Neural cell (in vitro differentiated cells): ENCODE results near the gene SUPT3H. TPM values are rescaled to one million over a fixed set of nuclear protein-coding genes. Genes with fewer than 3 reads are reported as not detected.

Experiments used
- H2AFZ ChIP-seq: fragments of 200-600, 300-800 bp; sonication (generic), shearing (Covaris generic); 2 replicates; pipeline ENCODE4 v1.6.0; 2014; ENCODE audit warnings: low read depth, mild to moderate bottlenecking, antibody characterized with exemption, low read length, moderate library complexity
- H3F3A ChIP-seq: fragments of 200-600 bp; shearing (Covaris generic); 2 replicates; pipeline ENCODE4 v1.6.1; 2016; ENCODE audit warnings: mild to moderate bottlenecking, moderate library complexity, mixed read lengths, antibody characterized with exemption, low read length; ENCODE audit not compliant: insufficient read depth, poor library complexity, severe bottlenecking
- H3K27ac ChIP-seq: fragments of 200-600, 300-800 bp; sonication (generic), shearing (Covaris generic); 2 replicates; pipeline ENCODE4 v1.5.1; 2014; ENCODE audit warnings: mild to moderate bottlenecking, low read length, moderate library complexity
- H3K27me3 ChIP-seq: fragments of 300-800, 200-600 bp; sonication (generic), shearing (Covaris generic); 2 replicates; pipeline ENCODE4 v1.6.0; 2014; ENCODE audit warnings: mild to moderate bottlenecking, low read depth, low read length, moderate library complexity; ENCODE audit not compliant: insufficient read depth
- H3K36me3 ChIP-seq: fragments of 300-800, 200-600 bp; sonication (generic), shearing (Covaris generic); 2 replicates; pipeline ENCODE4 v1.5.1; 2014; ENCODE audit warnings: mild to moderate bottlenecking, antibody characterized with exemption, low read length, moderate library complexity; ENCODE audit not compliant: insufficient read depth
- H3K4me2 ChIP-seq: fragments of 300-800, 200-600 bp; sonication (generic), shearing (Covaris generic); 2 replicates; pipeline ENCODE4 v1.6.0; 2014; ENCODE audit warnings: mild to moderate bottlenecking, low read length
- H3K4me3 ChIP-seq: fragments of 300-800, 200-600 bp; sonication (generic), shearing (Covaris generic); 2 replicates; pipeline ENCODE4 v1.5.1; 2014; ENCODE audit warnings: mild to moderate bottlenecking, low read length, moderate library complexity
- H3K79me2 ChIP-seq: fragments of 200-600 bp; shearing (Covaris generic); replicated peaks from 2 replicates; pipeline ENCODE4 v1.6.0; 2014; ENCODE audit warnings: mild to moderate bottlenecking, low read length, moderate library complexity; ENCODE audit not compliant: insufficient read depth
- H3K9ac ChIP-seq: fragments of 300-800, 200-600 bp; sonication (generic), shearing (Covaris generic); 2 replicates; pipeline ENCODE4 v1.6.1; 2016; ENCODE audit warnings: mild to moderate bottlenecking, low read length, mixed read lengths
- H3K9me2 ChIP-seq: fragments of 200-600 bp; shearing (Covaris generic); 2 replicates; pipeline ENCODE4 v1.6.1; 2016; ENCODE audit warnings: mild to moderate bottlenecking, low read length, mixed read lengths; ENCODE audit not compliant: insufficient read depth
- H3K9me3 ChIP-seq: fragments of 200-600, 300-800 bp; sonication (generic), shearing (Covaris generic); 2 replicates; pipeline ENCODE4 v1.6.1; 2016; ENCODE audit warnings: mild to moderate bottlenecking, mixed run types, low read length, moderate library complexity, mixed read lengths
- H4K20me1 ChIP-seq: fragments of 200-600 bp; shearing (Covaris generic); 2 replicates; pipeline ENCODE4 v1.6.1; 2016; ENCODE audit warnings: mild to moderate bottlenecking, mixed run types; ENCODE audit not compliant: insufficient read depth
- EP300 ChIP-seq: fragments of 450-650 bp; conservative IDR thresholded peaks from 2 replicates; pipeline ENCODE4 v1.6.1; 2014; ENCODE audit warnings: antibody characterized with exemption, mild to moderate bottlenecking, moderate library complexity; ENCODE audit not compliant: poor library complexity, severe bottlenecking
- EZH2 ChIP-seq: fragments of 200-600, 300-800 bp; shearing (Covaris generic), sonication (generic); IDR thresholded peaks from 2 replicates; pipeline ENCODE4 v1.6.1; 2014; ENCODE audit warnings: antibody characterized with exemption, low read length, borderline replicate concordance, mild to moderate bottlenecking; ENCODE audit not compliant: insufficient read depth, poor library complexity, severe bottlenecking
- MXI1 ChIP-seq: fragments of 450-650 bp; conservative IDR thresholded peaks from 2 replicates; pipeline ENCODE4 v1.6.1; 2014; ENCODE audit warnings: antibody characterized with exemption, mild to moderate bottlenecking; ENCODE audit not compliant: poor library complexity, severe bottlenecking
- POLR2AphosphoS5 ChIP-seq: IDR thresholded peaks from 2 replicates; pipeline ENCODE4 v1.6.1; 2012
- RAD21 ChIP-seq: fragments of 450-650 bp; conservative IDR thresholded peaks from 2 replicates; pipeline ENCODE4 v1.6.1; 2014; ENCODE audit warnings: antibody characterized with exemption, mild to moderate bottlenecking, moderate library complexity
- SMC3 ChIP-seq: fragments of 450-650 bp; conservative IDR thresholded peaks from 2 replicates; pipeline ENCODE4 v1.6.1; 2014; ENCODE audit warnings: antibody characterized with exemption, mild to moderate bottlenecking, moderate library complexity; ENCODE audit not compliant: poor library complexity
- TAF1 ChIP-seq: IDR thresholded peaks from 2 replicates; pipeline ENCODE4 v1.6.1; 2012; ENCODE audit warnings: low read depth
- polyA plus RNA-seq: library from polyadenylated mRNA; depleted of rRNA; stranded (reverse); fragments of >200 nt; gene quantifications from 2 replicates; pipeline ENCODE4 v1.2.3, GENCODE V29; 2014
- TF ChIP-seq, protein P1 (sequence below): IDR thresholded peaks from 2 replicates; pipeline ENCODE4 v1.6.1; 2012; ENCODE audit warnings: borderline replicate concordance
- TF ChIP-seq, protein P2 (sequence below): fragments of 450-650 bp; IDR thresholded peaks from 2 replicates; pipeline ENCODE4 v1.5.1; 2014; ENCODE audit warnings: antibody characterized with exemption, mild to moderate bottlenecking, moderate library complexity; ENCODE audit not compliant: poor library complexity, severe bottlenecking

SUPT3H gene
- polyA plus RNA-seq, 1 donor from 2014 or later: 6.8 TPM

DNA sequence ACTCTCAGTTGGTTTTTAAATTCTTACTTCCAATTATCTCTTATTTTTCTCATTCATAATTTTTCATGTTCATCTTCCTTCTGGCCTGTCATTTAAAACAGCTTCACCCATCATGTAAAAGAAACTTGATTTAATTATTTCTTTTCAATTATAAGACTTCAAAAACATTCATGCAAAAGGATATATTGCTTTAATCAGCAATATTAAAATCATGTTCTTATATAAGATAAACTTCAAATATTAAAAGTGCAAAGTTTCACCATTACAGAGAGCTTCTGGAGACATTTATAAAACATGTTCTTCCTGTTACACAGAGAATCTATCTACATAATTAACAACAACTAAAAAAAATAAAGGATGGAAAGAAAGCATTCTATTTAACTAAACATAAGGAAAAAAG, 446.3 kb downstream of the SUPT3H start:
- Histone ChIP-seq H3F3A (no peaks in the 10 kb centered on the region), H3K4me3 (no peak overlapping the region), H3K4me2 (no peak overlapping the region), H3K9me3 (no peaks in the 10 kb centered on the region), H3K36me3 (no peaks in the 10 kb centered on the region), H4K20me1 (no peaks in the 10 kb centered on the region), H3K27ac (no peak overlapping the region), H2AFZ (no peak overlapping the region), H3K79me2 (no peaks in the 10 kb centered on the region), H3K9me2 (no peaks in the 10 kb centered on the region), H3K27me3 (no peaks in the 10 kb centered on the region), H3K9ac (no peak overlapping the region)
- TF ChIP-seq EZH2: no peak
- TF ChIP-seq, protein P1, sequence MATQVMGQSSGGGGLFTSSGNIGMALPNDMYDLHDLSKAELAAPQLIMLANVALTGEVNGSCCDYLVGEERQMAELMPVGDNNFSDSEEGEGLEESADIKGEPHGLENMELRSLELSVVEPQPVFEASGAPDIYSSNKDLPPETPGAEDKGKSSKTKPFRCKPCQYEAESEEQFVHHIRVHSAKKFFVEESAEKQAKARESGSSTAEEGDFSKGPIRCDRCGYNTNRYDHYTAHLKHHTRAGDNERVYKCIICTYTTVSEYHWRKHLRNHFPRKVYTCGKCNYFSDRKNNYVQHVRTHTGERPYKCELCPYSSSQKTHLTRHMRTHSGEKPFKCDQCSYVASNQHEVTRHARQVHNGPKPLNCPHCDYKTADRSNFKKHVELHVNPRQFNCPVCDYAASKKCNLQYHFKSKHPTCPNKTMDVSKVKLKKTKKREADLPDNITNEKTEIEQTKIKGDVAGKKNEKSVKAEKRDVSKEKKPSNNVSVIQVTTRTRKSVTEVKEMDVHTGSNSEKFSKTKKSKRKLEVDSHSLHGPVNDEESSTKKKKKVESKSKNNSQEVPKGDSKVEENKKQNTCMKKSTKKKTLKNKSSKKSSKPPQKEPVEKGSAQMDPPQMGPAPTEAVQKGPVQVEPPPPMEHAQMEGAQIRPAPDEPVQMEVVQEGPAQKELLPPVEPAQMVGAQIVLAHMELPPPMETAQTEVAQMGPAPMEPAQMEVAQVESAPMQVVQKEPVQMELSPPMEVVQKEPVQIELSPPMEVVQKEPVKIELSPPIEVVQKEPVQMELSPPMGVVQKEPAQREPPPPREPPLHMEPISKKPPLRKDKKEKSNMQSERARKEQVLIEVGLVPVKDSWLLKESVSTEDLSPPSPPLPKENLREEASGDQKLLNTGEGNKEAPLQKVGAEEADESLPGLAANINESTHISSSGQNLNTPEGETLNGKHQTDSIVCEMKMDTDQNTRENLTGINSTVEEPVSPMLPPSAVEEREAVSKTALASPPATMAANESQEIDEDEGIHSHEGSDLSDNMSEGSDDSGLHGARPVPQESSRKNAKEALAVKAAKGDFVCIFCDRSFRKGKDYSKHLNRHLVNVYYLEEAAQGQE: no peak
- TF ChIP-seq EP300: no peak
- no peak for TF ChIP-seq SMC3

DNA sequence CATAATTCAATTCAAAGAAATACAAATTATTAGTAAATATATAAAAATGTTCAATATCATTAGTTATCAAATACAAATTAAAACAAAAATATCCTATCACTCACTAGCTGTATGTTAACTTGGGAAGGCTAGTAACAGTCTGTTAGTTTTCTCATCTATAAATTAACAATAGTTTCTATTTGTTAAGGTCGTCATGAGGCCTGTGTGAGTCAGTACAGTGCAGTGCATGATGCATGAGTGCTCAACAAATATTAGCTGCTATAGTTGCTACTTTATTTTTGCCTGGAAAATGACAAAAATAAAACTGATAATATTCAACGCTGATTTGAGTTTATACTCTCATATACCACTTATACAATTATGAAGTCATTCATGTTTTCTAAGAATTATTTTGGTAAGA, 451.2 kb downstream of the SUPT3H start:
- Histone ChIP-seq H3K4me3 (no peak overlapping the region), H3K27me3 (no peaks in the 10 kb centered on the region), H3F3A (no peaks in the 10 kb centered on the region), H4K20me1 (no peaks in the 10 kb centered on the region), H3K27ac (no peak overlapping the region), H3K9ac (no peak overlapping the region), H3K4me2 (no peak overlapping the region), H2AFZ (no peak overlapping the region), H3K9me2 (no peaks in the 10 kb centered on the region), H3K9me3 (no peaks in the 10 kb centered on the region), H3K79me2 (no peaks in the 10 kb centered on the region), H3K36me3 (no peaks in the 10 kb centered on the region)
- TF ChIP-seq SMC3 (no peak), TAF1 (no peak), POLR2AphosphoS5 (no peak), MXI1 (no peak), EZH2 (no peak), EP300 (no peak), RAD21 (no peak)
- TF ChIP-seq, protein P2, sequence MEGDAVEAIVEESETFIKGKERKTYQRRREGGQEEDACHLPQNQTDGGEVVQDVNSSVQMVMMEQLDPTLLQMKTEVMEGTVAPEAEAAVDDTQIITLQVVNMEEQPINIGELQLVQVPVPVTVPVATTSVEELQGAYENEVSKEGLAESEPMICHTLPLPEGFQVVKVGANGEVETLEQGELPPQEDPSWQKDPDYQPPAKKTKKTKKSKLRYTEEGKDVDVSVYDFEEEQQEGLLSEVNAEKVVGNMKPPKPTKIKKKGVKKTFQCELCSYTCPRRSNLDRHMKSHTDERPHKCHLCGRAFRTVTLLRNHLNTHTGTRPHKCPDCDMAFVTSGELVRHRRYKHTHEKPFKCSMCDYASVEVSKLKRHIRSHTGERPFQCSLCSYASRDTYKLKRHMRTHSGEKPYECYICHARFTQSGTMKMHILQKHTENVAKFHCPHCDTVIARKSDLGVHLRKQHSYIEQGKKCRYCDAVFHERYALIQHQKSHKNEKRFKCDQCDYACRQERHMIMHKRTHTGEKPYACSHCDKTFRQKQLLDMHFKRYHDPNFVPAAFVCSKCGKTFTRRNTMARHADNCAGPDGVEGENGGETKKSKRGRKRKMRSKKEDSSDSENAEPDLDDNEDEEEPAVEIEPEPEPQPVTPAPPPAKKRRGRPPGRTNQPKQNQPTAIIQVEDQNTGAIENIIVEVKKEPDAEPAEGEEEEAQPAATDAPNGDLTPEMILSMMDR: no peak
- TF ChIP-seq, protein P1: no peak
